Caco-2 (cell line): ENCODE measurements around the gene BBS7. TPM values are rescaled to one million over a fixed set of nuclear protein-coding genes. Genes with fewer than 3 reads are reported as not detected.

ENCODE experiments used
- BruUV-seq: library from RNA; stranded (reverse); fragments of 400-500 nt; replicated peaks from 2 replicates; lab custom pipeline; 2021; lab: Mats Ljungman, UMichigan
- CTCF ChIA-PET: fragments of 300-600 bp; sonication (Branson Sonifier 250); formaldehyde crosslinking; loops from one replicate; lab custom pipeline; 2022; ENCODE audit warnings: antibody characterized with exemption; lab: Charles Lee
- POLR2A ChIA-PET: fragments of 300-600 bp; sonication (Branson Sonifier 250); formaldehyde crosslinking; loops from one replicate; lab custom pipeline; 2022; ENCODE audit warnings: antibody characterized with exemption; lab: Charles Lee
- DNase-seq, 2 experiments: peaks; one replicate each; pipeline versions ENCODE4 v3.0.0 to v3.0.0-alpha.2; 2020 to 2022
- H3K27me3 ChIP-seq: replicated peaks from 2 replicates; pipeline ENCODE4 v1.6.0; 2011; ENCODE audit warnings: low read length; ENCODE audit not compliant: control insufficient read depth, insufficient read depth
- H3K36me3 ChIP-seq: 2 replicates; pipeline ENCODE4 v1.5.1; 2011; ENCODE audit warnings: low read length; ENCODE audit not compliant: control insufficient read depth, insufficient read depth
- H3K4me1 ChIP-seq: fragments of 250-450 bp; sonication (Bioruptor Pico); 2 replicates; pipeline ENCODE4 v1.5.1; 2020; ENCODE audit warnings: mild to moderate bottlenecking
- H3K4me3 ChIP-seq: 2 replicates; pipeline ENCODE4 v1.5.1; 2011; ENCODE audit warnings: low read depth, mild to moderate bottlenecking, control low read depth, low read length
- H3K9me3 ChIP-seq: fragments of 250-450 bp; sonication (Bioruptor Pico); 2 replicates; pipeline ENCODE4 v1.5.1; 2020; ENCODE audit warnings: mild to moderate bottlenecking, moderate library complexity
- H3K27ac Mint-ChIP-seq: one replicate; pipeline ENCODE4 v1.8.0; 2022; ENCODE audit warnings: mixed read lengths; ENCODE audit not compliant: unreplicated experiment
- H3K27me3 Mint-ChIP-seq: one replicate; pipeline ENCODE4 v1.8.0; 2022; ENCODE audit warnings: mixed read lengths; ENCODE audit not compliant: insufficient read depth, unreplicated experiment
- H3K36me3 Mint-ChIP-seq: one replicate; pipeline ENCODE4 v1.8.0; 2022; ENCODE audit warnings: mild to moderate bottlenecking, mixed read lengths; ENCODE audit not compliant: insufficient read depth, unreplicated experiment
- H3K4me1 Mint-ChIP-seq: one replicate; pipeline ENCODE4 v1.8.0; 2022; ENCODE audit warnings: low read depth, mixed read lengths; ENCODE audit not compliant: unreplicated experiment
- H3K4me3 Mint-ChIP-seq: one replicate; pipeline ENCODE4 v1.8.0; 2022; ENCODE audit warnings: mild to moderate bottlenecking, moderate library complexity, mixed read lengths; ENCODE audit not compliant: unreplicated experiment
- H3K9me3 Mint-ChIP-seq: one replicate; pipeline ENCODE4 v1.8.0; 2022; ENCODE audit warnings: mixed read lengths; ENCODE audit not compliant: unreplicated experiment
- CTCF ChIP-seq, 2 experiments: fragments of 200-600 bp in 1 of 2; IDR thresholded peaks; 1 replicate in 1 of 2; 2 replicates in 1 of 2; pipeline versions ENCODE4 v1.5.1 to v1.8.0; 2011 to 2022; ENCODE audit warnings: antibody characterized with exemption in 1 of 2, control low read depth in 1 of 2, inconsistent platforms in 1 of 2, low read depth in 1 of 2, low read length in 1 of 2, mild to moderate bottlenecking in 1 of 2, moderate library complexity in 1 of 2; ENCODE audit not compliant: insufficient read depth in 1 of 2, severe bottlenecking in 1 of 2, unreplicated experiment in 1 of 2
- intact Hi-C: fragments of 100-400 bp; cut with micrococcal nuclease; formaldehyde crosslinking; loops from one replicate; pipeline ENCODE4 v1.10.0; 2022; ENCODE audit not compliant: unreplicated experiment
- total RNA-seq: library from RNA; stranded (reverse); gene quantifications from 2 replicates; pipeline ENCODE4 v1.2.3, GENCODE V29; 2022

BBS7 gene
- total RNA-seq, 1 experiment from 2014 or later = 17.1 TPM

GRCh38 chr4:121817701-121818100 is 52.6 kb downstream of the BBS7 start:
- no peaks in the 10 kb centered on the region for H3K9me3 ChIP-seq
- Mint-ChIP-seq H3K4me3 (no peak overlapping the region), H3K36me3 (peaks cover 86% of the 10 kb centered on the region), H3K9me3 (no peaks in the 10 kb centered on the region), H3K27me3 (no peaks in the 10 kb centered on the region), H3K27ac (no peak overlapping the region), H3K4me1 (no peaks in the 10 kb centered on the region)
- no peaks in the 10 kb centered on the region for H3K27me3 ChIP-seq
- no peak overlapping the region for H3K4me3 ChIP-seq
- intact Hi-C loops = no loop called here
- ChIA-PET CTCF (no interaction called here), POLR2A (no interaction called here)
- BruUV-seq = no TSS peak
- H3K36me3 ChIP-seq = no peaks in the 10 kb centered on the region; the same call in 1 of the 2 replicates
- no peak for DNase-seq
- TF ChIP-seq CTCF (IDR thresholded peaks at IDR 0.05; ENCODE audit: insufficient read depth in 1 of 2, low read depth in 1 of 2, low read length in 1 of 2, severe bottlenecking in 1 of 2, unreplicated experiment in 1 of 2) = no peak
- H3K4me1 ChIP-seq = peaks cover 8% of the 10 kb centered on the region

- Histone ChIP-seq H3K4me3 (no peak overlapping the region), H3K36me3 (no peaks in the 10 kb centered on the region; the same call in 1 of the 2 replicates), H3K9me3 (no peaks in the 10 kb centered on the region), H3K4me1 (peaks cover 5% of the 10 kb centered on the region), H3K27me3 (no peaks in the 10 kb centered on the region)
- Mint-ChIP-seq H3K27ac (no peak overlapping the region), H3K9me3 (no peaks in the 10 kb centered on the region), H3K4me3 (no peak overlapping the region), H3K36me3 (peaks cover 79% of the 10 kb centered on the region), H3K4me1 (no peaks in the 10 kb centered on the region), H3K27me3 (no peaks in the 10 kb centered on the region)
- intact Hi-C loops = no loop called here
- no TSS peak for BruUV-seq
- no peak for TF ChIP-seq CTCF (IDR thresholded peaks at IDR 0.05; ENCODE audit: insufficient read depth in 1 of 2, low read depth in 1 of 2, low read length in 1 of 2, severe bottlenecking in 1 of 2, unreplicated experiment in 1 of 2)
- DNase-seq = no peak
- CTCF ChIA-PET = no interaction called here
- POLR2A ChIA-PET = no interaction called here
Observed at GRCh38 chr4:121817006-121817405, 53.3 kb downstream of the BBS7 start.

- peaks cover 75% of the 10 kb centered on the region for H3K36me3 Mint-ChIP-seq
- no TSS peak for BruUV-seq
- H3K4me3 Mint-ChIP-seq = no peak overlapping the region
Observed at GRCh38 chr4:121814756-121815155, 55.5 kb downstream of the BBS7 start.

More at GRCh38 chr4:121814756-121815155, 55.5 kb downstream of the BBS7 start:
- Mint-ChIP-seq H3K4me1 (no peaks in the 10 kb centered on the region), H3K9me3 (no peaks in the 10 kb centered on the region), H3K27ac (no peak overlapping the region), H3K27me3 (no peaks in the 10 kb centered on the region)
- DNase-seq = no peak
- intact Hi-C loops = no loop called here
- H3K4me1 ChIP-seq = no peaks in the 10 kb centered on the region
- ChIA-PET POLR2A (no interaction called here), CTCF (no interaction called here)
- no peaks in the 10 kb centered on the region for H3K36me3 ChIP-seq
- H3K9me3 ChIP-seq = no peaks in the 10 kb centered on the region
- TF ChIP-seq CTCF (IDR thresholded peaks at IDR 0.05; ENCODE audit: insufficient read depth in 1 of 2, low read depth in 1 of 2, low read length in 1 of 2, severe bottlenecking in 1 of 2, unreplicated experiment in 1 of 2) = no peak
- no peak overlapping the region for H3K4me3 ChIP-seq
- no peaks in the 10 kb centered on the region for H3K27me3 ChIP-seq
